GM12875 (cell line): ENCODE results near the gene FNDC5.

Experiments
- H3K4me3 ChIP-seq: one replicate; pipeline ENCODE4 v1.5.1; 2011; ENCODE audit warnings: low read depth, low read length, control low read depth
- TF ChIP-seq, protein P1 (sequence below): IDR thresholded peaks from 2 replicates; pipeline ENCODE4 v1.5.1; 2011; ENCODE audit warnings: low read depth, mild to moderate bottlenecking, control low read depth, inconsistent platforms, low read length, moderate library complexity, borderline replicate concordance; ENCODE audit not compliant: insufficient read depth

Gene FNDC5

DNA sequence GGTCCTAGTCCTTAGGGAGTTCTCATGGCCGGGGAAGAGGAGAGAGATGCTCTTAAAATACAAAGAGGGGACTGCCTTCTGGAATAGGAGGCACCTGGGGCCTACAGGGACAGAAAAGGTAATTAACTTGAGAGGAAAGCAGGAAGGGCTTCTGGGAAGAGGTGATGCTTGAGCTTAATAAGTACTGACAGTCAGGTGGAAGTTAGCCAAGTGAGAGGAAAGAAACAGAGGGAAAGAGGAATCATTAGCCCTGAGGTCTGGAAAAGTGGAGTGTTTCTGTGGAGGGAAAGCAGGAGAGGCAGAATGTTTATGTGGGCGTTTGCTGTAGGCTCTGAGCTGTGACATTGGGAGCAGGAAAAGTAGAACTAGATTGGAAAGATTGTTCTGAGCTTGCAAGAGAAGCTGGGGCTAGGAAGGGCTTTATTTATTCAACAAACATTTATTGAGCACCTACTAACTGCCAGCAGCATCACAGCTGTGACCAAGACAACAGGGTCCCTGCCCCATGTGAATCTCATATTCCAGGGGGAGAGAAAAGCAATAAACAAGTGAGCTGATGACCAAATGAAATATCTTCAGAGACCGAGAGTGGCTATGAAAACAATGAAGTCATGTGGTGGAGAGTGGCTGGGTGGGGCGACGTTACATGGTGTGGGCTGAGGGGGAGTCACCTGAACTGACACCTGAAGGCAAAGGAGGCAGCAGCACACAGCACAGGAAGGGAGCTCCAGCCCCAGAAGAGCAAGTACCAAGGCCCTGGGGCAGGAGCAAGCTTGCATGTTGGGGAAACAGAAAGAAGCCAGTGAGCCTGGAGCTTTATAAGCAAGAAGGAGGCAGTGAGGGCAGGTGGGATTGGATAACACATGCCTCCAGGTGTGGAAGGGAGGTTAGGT is 4.4 kb upstream of the FNDC5 start:
- H3K4me3 ChIP-seq = no peak overlapping the region
- TF ChIP-seq, protein P1, sequence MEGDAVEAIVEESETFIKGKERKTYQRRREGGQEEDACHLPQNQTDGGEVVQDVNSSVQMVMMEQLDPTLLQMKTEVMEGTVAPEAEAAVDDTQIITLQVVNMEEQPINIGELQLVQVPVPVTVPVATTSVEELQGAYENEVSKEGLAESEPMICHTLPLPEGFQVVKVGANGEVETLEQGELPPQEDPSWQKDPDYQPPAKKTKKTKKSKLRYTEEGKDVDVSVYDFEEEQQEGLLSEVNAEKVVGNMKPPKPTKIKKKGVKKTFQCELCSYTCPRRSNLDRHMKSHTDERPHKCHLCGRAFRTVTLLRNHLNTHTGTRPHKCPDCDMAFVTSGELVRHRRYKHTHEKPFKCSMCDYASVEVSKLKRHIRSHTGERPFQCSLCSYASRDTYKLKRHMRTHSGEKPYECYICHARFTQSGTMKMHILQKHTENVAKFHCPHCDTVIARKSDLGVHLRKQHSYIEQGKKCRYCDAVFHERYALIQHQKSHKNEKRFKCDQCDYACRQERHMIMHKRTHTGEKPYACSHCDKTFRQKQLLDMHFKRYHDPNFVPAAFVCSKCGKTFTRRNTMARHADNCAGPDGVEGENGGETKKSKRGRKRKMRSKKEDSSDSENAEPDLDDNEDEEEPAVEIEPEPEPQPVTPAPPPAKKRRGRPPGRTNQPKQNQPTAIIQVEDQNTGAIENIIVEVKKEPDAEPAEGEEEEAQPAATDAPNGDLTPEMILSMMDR = no peak

DNA sequence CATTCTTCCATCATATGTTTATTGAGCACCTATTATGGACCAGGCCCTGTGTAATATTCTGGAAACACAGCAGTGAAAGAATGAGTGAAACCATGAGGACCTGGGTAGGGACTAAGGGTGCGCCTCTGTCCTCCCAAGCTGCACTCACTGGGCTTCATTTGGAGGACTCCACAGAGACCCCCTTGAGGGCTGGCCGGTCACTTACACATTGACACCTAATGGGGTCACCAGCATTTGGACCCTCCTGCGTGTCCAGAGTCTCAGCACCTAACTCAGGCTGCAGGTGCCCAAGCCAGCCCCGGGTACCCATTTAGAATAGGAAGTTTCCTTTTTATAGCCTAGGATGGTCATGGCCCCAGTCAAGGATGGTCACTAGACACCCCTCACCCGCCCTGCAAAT is 2.8 kb upstream of the FNDC5 start:
- no peak overlapping the region for H3K4me3 ChIP-seq
- TF ChIP-seq, protein P1 = no peak

DNA sequence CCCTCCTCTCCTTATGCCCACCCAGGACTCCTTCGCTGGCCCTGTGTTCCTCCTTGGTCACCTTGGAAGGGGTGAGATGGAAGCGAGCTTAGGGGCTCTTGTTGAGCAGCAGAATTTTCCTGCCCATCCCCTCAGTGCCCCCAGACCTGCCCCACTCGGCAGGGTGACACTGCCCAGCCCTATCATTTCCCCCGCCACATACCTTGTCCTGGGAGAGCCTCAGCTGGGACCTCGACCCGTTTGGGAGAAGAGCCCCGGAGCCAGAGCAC is 1.4 kb upstream of the FNDC5 start:
- TF ChIP-seq, protein P1 = no peak
- no peak overlapping the region for H3K4me3 ChIP-seq

DNA sequence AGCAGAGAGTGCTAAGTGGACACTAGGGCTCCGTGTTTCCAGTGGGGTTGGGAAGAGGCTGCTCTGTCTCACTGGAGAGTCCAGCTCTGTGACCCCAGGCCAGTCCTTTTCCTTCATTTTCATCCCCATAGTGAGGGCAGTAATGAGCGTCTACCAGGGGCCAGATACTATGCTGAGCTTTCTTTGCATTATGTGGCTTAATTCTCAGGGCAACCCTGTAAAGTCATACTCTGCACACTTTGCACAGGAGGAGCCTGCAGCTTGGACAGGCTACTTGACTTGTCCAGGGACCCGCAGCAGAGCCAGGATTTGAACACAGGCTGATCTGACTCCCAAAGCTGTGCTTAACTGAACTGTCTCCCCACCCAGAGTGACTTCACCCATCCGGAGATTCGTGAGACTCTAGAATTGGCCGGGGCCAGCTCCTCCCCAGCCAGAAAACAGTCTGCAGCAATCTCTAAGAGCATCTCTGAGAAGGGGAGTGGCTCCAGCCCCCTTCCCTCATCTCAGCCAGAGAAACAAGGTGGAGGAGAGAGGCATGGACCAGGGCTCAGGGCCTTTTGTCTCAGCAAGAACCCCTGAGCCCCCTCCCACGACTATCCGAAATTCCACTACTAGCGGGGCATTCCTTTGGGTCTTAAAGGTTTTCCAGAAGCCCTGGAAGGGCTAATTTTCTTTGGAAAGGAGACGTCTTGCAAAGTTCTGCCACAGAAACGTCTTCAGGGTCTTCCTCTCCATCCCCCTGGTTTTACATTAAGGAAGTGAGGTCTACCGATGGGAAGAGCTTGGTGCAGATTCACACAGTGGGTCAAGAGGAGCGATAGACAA is 866 bp upstream of the FNDC5 start:
- no peak overlapping the region for H3K4me3 ChIP-seq
- TF ChIP-seq, protein P1 = no peak

DNA sequence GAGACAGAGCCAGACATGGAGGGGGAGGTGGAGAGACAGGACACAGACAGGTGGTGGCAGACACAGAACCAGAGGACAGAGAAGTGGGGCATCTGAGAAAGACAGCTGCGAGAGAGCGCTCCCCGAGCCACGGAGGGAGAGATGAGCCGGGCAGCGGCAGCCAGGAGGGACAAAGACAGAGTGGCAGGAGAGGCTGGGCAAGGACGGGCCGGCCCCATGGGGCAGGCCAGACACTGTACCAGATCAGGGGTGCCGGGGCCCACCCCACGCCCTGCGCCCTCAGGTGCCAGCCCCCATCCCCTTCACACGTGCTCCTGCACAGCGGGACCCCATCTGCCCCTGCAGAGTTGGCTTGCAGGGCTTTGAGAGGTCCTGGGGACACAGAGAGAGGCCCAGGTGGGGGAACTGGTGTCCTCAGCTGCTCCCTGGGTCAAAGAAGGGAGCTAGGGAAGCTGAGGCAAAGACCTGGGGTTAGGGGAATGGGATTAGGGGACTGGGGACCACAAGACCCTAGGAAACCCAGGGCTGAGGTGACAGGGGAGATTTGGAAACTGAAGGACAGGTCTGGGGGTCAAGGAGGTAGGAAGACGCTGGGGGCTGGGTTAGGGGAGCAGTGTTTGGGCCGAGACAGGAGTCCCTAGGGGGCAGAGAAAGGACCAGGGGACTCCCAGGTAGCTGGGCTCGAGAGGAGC is 643 bp downstream of the FNDC5 start:
- TF ChIP-seq, protein P1 = no peak
- H3K4me3 ChIP-seq = no peak overlapping the region

DNA sequence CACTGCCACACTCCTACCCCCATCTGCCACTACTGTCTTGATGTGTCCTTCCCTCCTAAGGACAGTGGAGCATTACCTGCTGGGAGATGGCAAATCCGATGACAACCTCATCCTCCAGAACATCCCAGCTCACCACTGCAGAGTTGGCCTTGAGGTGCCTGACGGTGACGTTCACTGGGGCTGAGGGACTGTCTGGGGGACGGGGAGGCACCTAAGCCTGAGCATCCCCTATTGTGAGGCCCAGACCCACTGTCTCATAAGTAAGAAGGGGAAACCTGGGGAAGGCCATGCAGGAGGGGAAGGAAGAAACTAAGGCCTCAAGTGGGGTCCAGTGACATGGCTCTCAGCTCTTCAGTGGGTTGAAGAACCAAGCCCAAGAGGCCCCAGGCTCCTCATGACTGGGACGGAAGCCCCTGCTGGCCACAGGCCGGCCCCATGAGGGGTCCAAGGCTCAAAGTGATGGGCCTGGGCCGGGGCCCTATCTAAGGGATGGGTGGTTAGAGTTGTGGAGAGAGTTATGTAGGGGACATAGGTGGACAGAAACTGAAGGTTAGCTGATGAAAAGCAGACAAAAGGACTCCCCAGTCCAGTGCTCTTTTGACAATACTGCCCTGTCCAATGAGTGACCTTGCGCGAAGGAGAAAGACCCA is 1.8 kb downstream of the FNDC5 start:
- TF ChIP-seq, protein P1 = no peak
- H3K4me3 ChIP-seq = no peak overlapping the region
